Large intestine (tissue), 3 donors: ENCODE data around the gene NDUFA12. TPM values are rescaled to one million over a fixed set of nuclear protein-coding genes. Genes with fewer than 3 reads are reported as not detected.
A peak's percentile ranks its signal among the peaks of the same experiment; 100 is the strongest.

ENCODE experiments used
- DNase-seq, 2 donors: peaks; one replicate each; pipeline versions ENCODE4 v3.0.0 to v3.0.0-alpha.2; 2013
- H3K27ac ChIP-seq: one replicate; pipeline ENCODE4 v1.5.1; 2013; ENCODE audit warnings: low read length
- H3K27me3 ChIP-seq: 2 replicates; pipeline ENCODE4 v1.6.1; 2013; ENCODE audit warnings: low read length; ENCODE audit not compliant: control insufficient read depth, insufficient read depth
- H3K36me3 ChIP-seq: 2 replicates; pipeline ENCODE4 v1.6.1; 2013; ENCODE audit warnings: low read length; ENCODE audit not compliant: control insufficient read depth, insufficient read depth
- H3K4me1 ChIP-seq: one replicate; pipeline ENCODE4 v1.6.1; 2013; ENCODE audit warnings: low read length; ENCODE audit not compliant: control insufficient read depth, insufficient read depth
- H3K4me3 ChIP-seq: one replicate; pipeline ENCODE4 v1.5.1; 2013; ENCODE audit warnings: low read length
- H3K9me3 ChIP-seq: one replicate; pipeline ENCODE4 v1.6.1; 2013; ENCODE audit warnings: mild to moderate bottlenecking, low read depth, low read length, moderate library complexity; ENCODE audit not compliant: control insufficient read depth
- WGBS: methylation state at CpG from one replicate; pipeline ENCODE4 v1.1.5; 2013; ENCODE audit warnings: low lambda C conversion rate; ENCODE audit not compliant: insufficient coverage; 5-methylcytosine and 5-hydroxymethylcytosine counted together
- polyA plus RNA-seq: library from polyadenylated mRNA; unstranded; fragments of 120-200 nt; gene quantifications from one replicate; pipeline ENCODE4 v1.2.1, GENCODE V29; 2013

The NDUFA12 gene
- polyA plus RNA-seq, 1 donor: 106 TPM

- peaks cover 10% of the 10 kb centered on the region for H3K36me3 ChIP-seq
- no peak overlapping the region for H3K4me3 ChIP-seq
- no peak for DNase-seq
- no peaks in the 10 kb centered on the region for H3K4me1 ChIP-seq
- H3K27ac ChIP-seq: no peak overlapping the region
- no peaks in the 10 kb centered on the region for H3K27me3 ChIP-seq
- H3K9me3 ChIP-seq: no peaks in the 10 kb centered on the region
These were observed 34.1 kb downstream of the NDUFA12 start for GRCh38 chr12:94969424-94969823.

GRCh38 chr12:94965982-94966630 is 37.4 kb downstream of the NDUFA12 start:
- Histone ChIP-seq H3K4me3 (no peak overlapping the region), H3K4me1 (no peaks in the 10 kb centered on the region), H3K27me3 (no peaks in the 10 kb centered on the region), H3K9me3 (no peaks in the 10 kb centered on the region), H3K27ac (no peak overlapping the region), H3K36me3 (peaks cover 6% of the 10 kb centered on the region)
- 90% methylated on average over 2 of the region's 9 CpGs for WGBS
- no peak for DNase-seq

GRCh38 chr12:94963649-94964048 is 39.8 kb downstream of the NDUFA12 start:
- H3K9me3 ChIP-seq: no peaks in the 10 kb centered on the region
- no peaks in the 10 kb centered on the region for H3K36me3 ChIP-seq
- H3K4me3 ChIP-seq: no peak overlapping the region
- WGBS: no CpG with 5 or more reads among the region's 7 CpGs
- no peak overlapping the region for H3K27ac ChIP-seq
- no peaks in the 10 kb centered on the region for H3K4me1 ChIP-seq
- no peak for DNase-seq
- H3K27me3 ChIP-seq: no peaks in the 10 kb centered on the region

GRCh38 chr12:94962670-94963069 is 40.8 kb downstream of the NDUFA12 start:
- peak; percentile 26 to 59 for DNase-seq
- WGBS: no CpG with 5 or more reads among the region's 3 CpGs
- no peaks in the 10 kb centered on the region for H3K36me3 ChIP-seq
- H3K27ac ChIP-seq: peak overlapping the region; percentile 64
- no peaks in the 10 kb centered on the region for H3K27me3 ChIP-seq
- H3K9me3 ChIP-seq: no peaks in the 10 kb centered on the region
- no peaks in the 10 kb centered on the region for H3K4me1 ChIP-seq
- H3K4me3 ChIP-seq: no peak overlapping the region

GRCh38 chr12:94961911-94962310 is 41.6 kb downstream of the NDUFA12 start:
- no peak overlapping the region for H3K4me3 ChIP-seq
- DNase-seq: no peak
- H3K4me1 ChIP-seq: no peaks in the 10 kb centered on the region
- WGBS: no CpG with 5 or more reads among the region's 2 CpGs
- H3K9me3 ChIP-seq: no peaks in the 10 kb centered on the region
- H3K27me3 ChIP-seq: no peaks in the 10 kb centered on the region
- no peak overlapping the region for H3K27ac ChIP-seq
- H3K36me3 ChIP-seq: no peaks in the 10 kb centered on the region

GRCh38 chr12:94961256-94961824 is 42.2 kb downstream of the NDUFA12 start:
- no peaks in the 10 kb centered on the region for H3K9me3 ChIP-seq
- H3K4me3 ChIP-seq: no peak overlapping the region
- no peak for DNase-seq
- H3K27me3 ChIP-seq: no peaks in the 10 kb centered on the region
- no peaks in the 10 kb centered on the region for H3K4me1 ChIP-seq
- no peaks in the 10 kb centered on the region for H3K36me3 ChIP-seq
- no peak overlapping the region for H3K27ac ChIP-seq

GRCh38 chr12:94957006-94957405 is 46.5 kb downstream of the NDUFA12 start:
- no peak for DNase-seq
- peaks cover 14% of the 10 kb centered on the region for H3K4me1 ChIP-seq

GRCh38 chr12:94954948-94955592 is 48.4 kb downstream of the NDUFA12 start:
- no peak for DNase-seq
- Histone ChIP-seq H3K36me3 (no peaks in the 10 kb centered on the region), H3K9me3 (no peaks in the 10 kb centered on the region), H3K27me3 (no peaks in the 10 kb centered on the region), H3K4me3 (no peak overlapping the region), H3K4me1 (peaks cover 27% of the 10 kb centered on the region), H3K27ac (no peak overlapping the region)
- WGBS: 90% methylated on average over 5 of the region's 10 CpGs

More at GRCh38 chr12:94957006-94957405, 46.5 kb downstream of the NDUFA12 start:
- Histone ChIP-seq H3K27me3 (no peaks in the 10 kb centered on the region), H3K36me3 (no peaks in the 10 kb centered on the region), H3K4me3 (no peak overlapping the region), H3K9me3 (no peaks in the 10 kb centered on the region), H3K27ac (no peak overlapping the region)

GRCh38 chr12:94954029-94954685 is 49.3 kb downstream of the NDUFA12 start:
- peak; percentile 70 to 86 for DNase-seq
- H3K27me3 ChIP-seq: no peaks in the 10 kb centered on the region
- no peaks in the 10 kb centered on the region for H3K9me3 ChIP-seq
- H3K4me3 ChIP-seq: no peak overlapping the region
- WGBS: no CpG with 5 or more reads among the region's 1 CpG
- H3K27ac ChIP-seq: peak overlapping the region; percentile 26
- peaks cover 27% of the 10 kb centered on the region for H3K4me1 ChIP-seq
- no peaks in the 10 kb centered on the region for H3K36me3 ChIP-seq

GRCh38 chr12:94952325-94952724 is 51.2 kb downstream of the NDUFA12 start:
- Histone ChIP-seq H3K27me3 (no peaks in the 10 kb centered on the region), H3K4me3 (no peak overlapping the region), H3K27ac (no peak overlapping the region), H3K4me1 (peaks cover 27% of the 10 kb centered on the region), H3K36me3 (no peaks in the 10 kb centered on the region), H3K9me3 (no peaks in the 10 kb centered on the region)
- no peak for DNase-seq
- WGBS: 100% methylated on average over 1 of the region's 2 CpGs
